Endothelial cell of umbilical vein (primary cell): Measurements from ENCODE around the gene APOD. TPM values are rescaled to one million over a fixed set of nuclear protein-coding genes. Genes with fewer than 3 reads are reported as not detected.

ENCODE experiments used
- BruUV-seq: library from RNA; stranded (reverse); fragments of 400-500 nt; replicated peaks from 2 replicates; lab custom pipeline; 2021; lab: Mats Ljungman, UMichigan
- CTCF ChIA-PET: fragments of 300-600, 350-600 bp; sonication (Branson Sonifier 250); formaldehyde crosslinking; loops from one replicate; lab custom pipeline; 2021; ENCODE audit warnings: antibody characterized with exemption, inconsistent platforms; lab: Charles Lee
- POLR2A ChIA-PET: fragments of 300-600, 350-600 bp; sonication (Branson Sonifier 250); formaldehyde crosslinking; loops from one replicate; lab custom pipeline; 2021; ENCODE audit warnings: antibody characterized with exemption, inconsistent platforms; lab: Charles Lee
- DNase-seq: peaks from one replicate; pipeline ENCODE4 v3.0.0-alpha.2; 2011; ENCODE audit warnings: low read depth, low spot score
- FAIRE-seq: peaks from 2 replicates; lab custom pipeline; 2011; peaks lifted over from hg19 to GRCh38; lab: Jason Lieb, UNC
- H2AFZ ChIP-seq: 2 replicates; pipeline ENCODE4 v1.6.0; 2012; ENCODE audit warnings: low read depth, low read length, control low read depth, inconsistent platforms
- H3K27ac ChIP-seq: 2 replicates; pipeline ENCODE4 v1.5.1; 2011; ENCODE audit warnings: low read depth, mild to moderate bottlenecking, control low read depth, low read length, moderate library complexity; ENCODE audit not compliant: insufficient read depth
- H3K27me3 ChIP-seq, 2 experiments: 2 replicates each; pipeline versions ENCODE4 v1.6.0 to v1.6.1; 2011; ENCODE audit warnings: low read length in 2 of 2, mixed read lengths in 1 of 2; ENCODE audit not compliant: control insufficient read depth in 2 of 2, insufficient read depth in 2 of 2
- H3K36me3 ChIP-seq, 2 experiments: 2 replicates in 1 of 2; 3 replicates in 1 of 2; pipeline ENCODE4 v1.5.1; 2011; ENCODE audit warnings: low read length in 2 of 2, mild to moderate bottlenecking in 1 of 2, moderate library complexity in 1 of 2; ENCODE audit not compliant: control insufficient read depth in 2 of 2, insufficient read depth in 2 of 2; ENCODE audit errors: extremely low read depth in 1 of 2
- H3K4me1 ChIP-seq: 3 replicates; pipeline ENCODE4 v1.5.1; 2011; ENCODE audit warnings: mild to moderate bottlenecking, low read length; ENCODE audit not compliant: control insufficient read depth, insufficient read depth; ENCODE audit errors: extremely low read depth
- H3K4me2 ChIP-seq: 2 replicates; pipeline ENCODE4 v1.6.1; 2011; ENCODE audit warnings: low read length, control low read depth, mixed read lengths; ENCODE audit not compliant: insufficient read depth
- H3K4me3 ChIP-seq, 3 experiments: fragments of 200-600 bp in 1 of 3; sonication (generic), shearing (Covaris generic) in 1 of 3; replicated peaks in 1 of 3; 2 replicates each; pipeline ENCODE4 v1.5.1; 2011 to 2016; ENCODE audit warnings: control low read depth in 3 of 3, low read length in 3 of 3, mild to moderate bottlenecking in 2 of 3, inconsistent platforms in 1 of 3, low read depth in 1 of 3, moderate library complexity in 1 of 3; ENCODE audit not compliant: insufficient read depth in 1 of 3
- H3K79me2 ChIP-seq: 2 replicates; pipeline ENCODE4 v1.6.0; 2012; ENCODE audit warnings: low read length, inconsistent platforms; ENCODE audit not compliant: control insufficient read depth, insufficient read depth
- H3K9ac ChIP-seq: replicated peaks from 2 replicates; pipeline ENCODE3; 2011; ENCODE audit warnings: low read length, control low read depth; ENCODE audit not compliant: insufficient read depth; ENCODE audit errors: extremely low read depth
- H3K9me1 ChIP-seq: replicated peaks from 3 replicates; pipeline ENCODE4 v1.6.0; 2011; ENCODE audit warnings: mild to moderate bottlenecking, low read length; ENCODE audit not compliant: control insufficient read depth, insufficient read depth; ENCODE audit errors: extremely low read depth
- H3K9me3 ChIP-seq: replicated peaks from 2 replicates; pipeline ENCODE4 v1.5.1; 2012; ENCODE audit warnings: low read length, inconsistent platforms; ENCODE audit not compliant: control insufficient read depth, insufficient read depth
- H4K20me1 ChIP-seq: replicated peaks from 2 replicates; pipeline ENCODE3; 2011; ENCODE audit warnings: mild to moderate bottlenecking, low read length; ENCODE audit not compliant: control insufficient read depth, insufficient read depth; ENCODE audit errors: extremely low read depth
- CTCF ChIP-seq, 2 donors: IDR thresholded peaks; 1 replicate in 1 of 2; 2 replicates in 1 of 2; pipeline ENCODE4 v1.5.1; 2011; ENCODE audit warnings: low read length in 2 of 2, mild to moderate bottlenecking in 2 of 2, moderate library complexity in 2 of 2, control low read depth in 1 of 2, inconsistent platforms in 1 of 2, low read depth in 1 of 2; ENCODE audit not compliant: insufficient read depth in 1 of 2; ENCODE audit errors: extremely low read depth in 1 of 2
- EZH2 ChIP-seq: IDR thresholded peaks from 2 replicates; pipeline ENCODE4 v1.6.1; 2012; ENCODE audit warnings: borderline replicate concordance, low read depth, mild to moderate bottlenecking, moderate library complexity, low read length, inconsistent platforms; ENCODE audit not compliant: severe bottlenecking
- FOS ChIP-seq: IDR thresholded peaks from 2 replicates; pipeline ENCODE4 v1.6.1; 2011; ENCODE audit warnings: mild to moderate bottlenecking, low read length, moderate library complexity, borderline replicate concordance; ENCODE audit not compliant: insufficient read depth
- GATA2 ChIP-seq: IDR thresholded peaks from 2 replicates; pipeline ENCODE4 v1.7.0; 2011; ENCODE audit warnings: low read depth, mild to moderate bottlenecking, moderate library complexity, mixed read lengths, low read length; ENCODE audit not compliant: insufficient read length, insufficient read depth
- JUN ChIP-seq: IDR thresholded peaks from 2 replicates; pipeline ENCODE4 v1.6.1; 2011; ENCODE audit warnings: borderline replicate concordance, low read depth; ENCODE audit not compliant: insufficient read length, insufficient read depth
- MAX ChIP-seq: IDR thresholded peaks from 2 replicates; pipeline ENCODE4 v1.6.1; 2011; ENCODE audit not compliant: insufficient read depth, insufficient read length
- MYC ChIP-seq: IDR thresholded peaks from one replicate; pipeline ENCODE4 v1.6.1; 2011; ENCODE audit warnings: mild to moderate bottlenecking, low read depth, low read length
- POLR2A ChIP-seq: IDR thresholded peaks from 2 replicates; pipeline ENCODE4 v1.6.1; 2012; ENCODE audit warnings: low read depth, mild to moderate bottlenecking, control low read depth, low read length
- POLR2AphosphoS5 ChIP-seq: IDR thresholded peaks from 2 replicates; pipeline ENCODE4 v1.6.1; 2012; ENCODE audit warnings: low read depth, mild to moderate bottlenecking, control low read depth, low read length, moderate library complexity; ENCODE audit not compliant: insufficient read depth
- dilution Hi-C: fragments of 300-500 bp; cut with MboI; formaldehyde crosslinking; loops from one replicate; pipeline ENCODE4 v1.15.0; 2019; ENCODE audit warnings: low sequenced_read_pairs; ENCODE audit not compliant: extremely low pct_ligation_motif_present
- intact Hi-C: fragments of 100-400 bp; cut with micrococcal nuclease; formaldehyde crosslinking; loops from one replicate; pipeline ENCODE4 v1.10.0; 2022
- polyA plus RNA-seq, 4 experiments: library from polyadenylated mRNA; depleted of rRNA in 3 of 4; stranded (reverse) in 3 of 4; unstranded in 1 of 4; fragments of >200 nt; gene quantifications; 2 replicates each; pipeline versions ENCODE4 v1.2.1 to v1.2.3, GENCODE V29; 2011 to 2012; ENCODE audit warnings: missing spikeins in 1 of 4
- total RNA-seq: library from RNA; stranded (reverse); gene quantifications from 2 replicates; pipeline ENCODE4 v1.2.3, GENCODE V29; 2021

APOD gene
- total and polyA plus RNA-seq, 2 donors (not counting 3 experiments of a cell fraction or from before 2014, with no cell fraction given): 2.2 to 2.9 TPM

GRCh38 chr3:195542698-195543499 lies 40.8 kb downstream of the APOD start, which contains the start of gene PPP1R2:
PPP1R2 (minus strand) TSS chr3:195543325; CDS start chr3:195543025, 300 bp downstream.
- H3K4me2 ChIP-seq: peak within 1 kb of the TSS; percentile 98
- intact Hi-C loops: loop anchor here (2.0 to 10.0 kb wide), 2 partner anchors 100 to 312 kb away; partner anchors contain the start of gene ACAP2
- DNase-seq (peak; percentile 92), FAIRE-seq (peak; percentile 79)
- no peak for TF ChIP-seq EZH2
- TF ChIP-seq MYC: no peak
- TF ChIP-seq JUN: no peak
- TF ChIP-seq GATA2: no peak
- TF ChIP-seq MAX: no peak
- peak; percentile 95 for TF ChIP-seq POLR2A
- TF ChIP-seq POLR2AphosphoS5: peak; percentile 98
- TF ChIP-seq FOS: no peak
- TF ChIP-seq CTCF (IDR thresholded peaks at IDR 0.05; ENCODE audit: extremely low read depth in 1 of 2, insufficient read depth in 1 of 2, low read depth in 1 of 2, low read length in 2 of 2): no peak
- H3K9me1 ChIP-seq: no peaks in the 10 kb centered on the region
- dilution Hi-C loops: no loop called here
- TSS peak; percentile 46 for BruUV-seq
- POLR2A ChIA-PET: interaction anchor here (0.7 to 1.9 kb wide), 4 partner anchors 10 to 272 kb away, joined by 3 to 10 read pairs (median 6); partner anchors contain the start of genes ACAP2 and XXYLT1
- H2AFZ ChIP-seq: peak within 1 kb of the TSS; percentile 82
- peak within 1 kb of the TSS; percentile 73 for H3K9ac ChIP-seq
- H3K4me1 ChIP-seq: peaks cover 33% of the 10 kb centered on the region
- peaks cover 2% of the 10 kb centered on the region in 2 experiments for H3K27me3 ChIP-seq
- H3K4me3 ChIP-seq: peak within 1 kb of the TSS; percentile 30 to 97 (median 93)
- peak within 1 kb of the TSS; percentile 61 for H3K27ac ChIP-seq
- no peaks in the 10 kb centered on the region for H3K9me3 ChIP-seq
- H3K79me2 ChIP-seq: peaks cover 28% of the 10 kb centered on the region
- CTCF ChIA-PET: interaction anchor here (0.9 to 2.2 kb wide), 6 partner anchors 14 to 352 kb away, joined by 3 to 23 read pairs (median 4); partner anchors contain the start of gene XXYLT1
- H3K36me3 ChIP-seq: no peaks in the 10 kb centered on the region
- no peaks in the 10 kb centered on the region for H4K20me1 ChIP-seq
